ENCODE measurements around the gene SLC4A4.

DNA sequence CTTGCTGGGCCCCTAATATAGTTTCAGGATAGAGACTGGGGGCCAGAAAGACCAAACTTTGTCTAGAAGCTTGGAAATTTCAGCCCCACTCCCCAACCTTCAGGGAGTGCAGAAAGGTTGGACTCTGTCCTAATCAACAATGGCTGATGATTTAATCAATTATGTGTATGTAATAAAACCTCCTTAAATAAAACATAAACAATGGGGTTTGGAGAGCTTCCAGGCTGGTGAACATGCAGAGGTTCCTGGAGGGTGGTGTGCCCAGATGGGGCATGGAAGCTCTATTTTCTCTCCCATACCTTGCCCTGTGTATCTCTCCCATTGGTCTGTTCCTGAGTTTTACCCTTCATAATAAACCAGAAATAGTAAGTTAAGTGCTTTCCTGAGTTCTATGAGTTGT lies 270.8 kb downstream of the SLC4A4 start:
- TF ChIP-seq, protein P1, sequence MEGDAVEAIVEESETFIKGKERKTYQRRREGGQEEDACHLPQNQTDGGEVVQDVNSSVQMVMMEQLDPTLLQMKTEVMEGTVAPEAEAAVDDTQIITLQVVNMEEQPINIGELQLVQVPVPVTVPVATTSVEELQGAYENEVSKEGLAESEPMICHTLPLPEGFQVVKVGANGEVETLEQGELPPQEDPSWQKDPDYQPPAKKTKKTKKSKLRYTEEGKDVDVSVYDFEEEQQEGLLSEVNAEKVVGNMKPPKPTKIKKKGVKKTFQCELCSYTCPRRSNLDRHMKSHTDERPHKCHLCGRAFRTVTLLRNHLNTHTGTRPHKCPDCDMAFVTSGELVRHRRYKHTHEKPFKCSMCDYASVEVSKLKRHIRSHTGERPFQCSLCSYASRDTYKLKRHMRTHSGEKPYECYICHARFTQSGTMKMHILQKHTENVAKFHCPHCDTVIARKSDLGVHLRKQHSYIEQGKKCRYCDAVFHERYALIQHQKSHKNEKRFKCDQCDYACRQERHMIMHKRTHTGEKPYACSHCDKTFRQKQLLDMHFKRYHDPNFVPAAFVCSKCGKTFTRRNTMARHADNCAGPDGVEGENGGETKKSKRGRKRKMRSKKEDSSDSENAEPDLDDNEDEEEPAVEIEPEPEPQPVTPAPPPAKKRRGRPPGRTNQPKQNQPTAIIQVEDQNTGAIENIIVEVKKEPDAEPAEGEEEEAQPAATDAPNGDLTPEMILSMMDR (IDR thresholded peaks at IDR 0.05; ENCODE audit: low read depth, low read length) = no peak
- TF ChIP-seq POLR2A (IDR thresholded peaks at IDR 0.05; ENCODE audit: extremely low read depth, insufficient read length) = no peak
- TF ChIP-seq, protein P2, sequence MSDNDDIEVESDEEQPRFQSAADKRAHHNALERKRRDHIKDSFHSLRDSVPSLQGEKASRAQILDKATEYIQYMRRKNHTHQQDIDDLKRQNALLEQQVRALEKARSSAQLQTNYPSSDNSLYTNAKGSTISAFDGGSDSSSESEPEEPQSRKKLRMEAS (IDR thresholded peaks at IDR 0.05; ENCODE audit: low read depth, low read length) = no peak
